HG02938 (cell line): ENCODE results near the gene NLRP10.

Experiments
- ATAC-seq: cut with Tn5 transposase; IDR thresholded peaks from one replicate; pipeline ENCODE4 v1.9.1; 2021; ENCODE audit warnings: mild to moderate bottlenecking, moderate library complexity; ENCODE audit not compliant: unreplicated experiment

The NLRP10 gene

GRCh38 chr11:7977232-7977917 lies 12.1 kb upstream of the NLRP10 start:
- ATAC-seq, result no peak

DNA sequence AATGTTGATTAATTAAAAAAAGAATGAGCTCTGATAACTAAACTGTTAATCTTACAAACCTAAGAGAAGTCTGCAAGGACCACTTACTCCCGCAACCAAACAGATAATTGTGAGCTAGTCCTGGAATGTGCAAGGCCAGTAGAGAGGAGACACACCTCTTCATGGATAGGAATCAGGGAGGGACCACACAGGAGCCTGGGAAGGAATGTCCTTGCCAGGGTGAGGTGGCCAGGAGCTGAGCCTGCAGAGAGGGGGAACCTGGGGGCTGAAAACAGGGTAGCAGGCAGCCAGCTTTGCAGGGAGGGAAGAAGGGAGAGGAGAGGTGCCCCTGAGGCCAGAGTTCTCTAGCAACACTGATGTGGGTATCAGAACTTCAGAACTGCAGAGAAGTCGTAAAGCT lies 9.4 kb upstream of the NLRP10 start:
- ATAC-seq, result no peak

- ATAC-seq, result no peak
These were observed 7.8 kb upstream of the NLRP10 start for GRCh38 chr11:7973011-7973410.

GRCh38 chr11:7971846-7972245 lies 6.6 kb upstream of the NLRP10 start:
- no peak for ATAC-seq

GRCh38 chr11:7969756-7970646 lies 4.8 kb upstream of the NLRP10 start:
- ATAC-seq, result no peak

- ATAC-seq, result no peak
These were observed 3.4 kb upstream of the NLRP10 start for GRCh38 chr11:7968686-7969085.

GRCh38 chr11:7967826-7968225 lies 2.6 kb upstream of the NLRP10 start:
- ATAC-seq, result no peak

DNA sequence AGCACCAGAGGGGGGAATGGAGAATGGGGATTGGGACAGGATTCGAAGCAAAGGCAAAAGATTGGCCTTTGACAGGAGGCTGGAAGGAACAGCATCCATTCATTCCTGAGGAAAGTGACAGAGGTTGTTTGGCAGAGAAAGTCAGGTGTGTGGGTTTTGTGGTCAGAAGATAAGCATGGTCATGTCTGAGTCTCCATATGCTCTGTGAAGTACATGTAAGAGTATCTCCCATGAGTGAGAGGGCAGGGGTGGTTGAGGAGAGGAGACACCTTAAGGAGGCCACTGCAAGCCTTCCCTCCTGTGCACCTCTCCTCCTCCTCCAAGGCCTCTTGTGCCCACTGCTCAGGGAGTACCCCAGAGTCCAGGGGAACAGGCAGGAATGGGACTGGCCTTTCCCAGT lies 1.9 kb upstream of the NLRP10 start:
- ATAC-seq, result no peak

- no peak for ATAC-seq
These were observed 374 bp downstream of the NLRP10 start for GRCh38 chr11:7964873-7965272.

GRCh38 chr11:7964261-7964660 lies 986 bp downstream of the NLRP10 start:
- no peak for ATAC-seq

DNA sequence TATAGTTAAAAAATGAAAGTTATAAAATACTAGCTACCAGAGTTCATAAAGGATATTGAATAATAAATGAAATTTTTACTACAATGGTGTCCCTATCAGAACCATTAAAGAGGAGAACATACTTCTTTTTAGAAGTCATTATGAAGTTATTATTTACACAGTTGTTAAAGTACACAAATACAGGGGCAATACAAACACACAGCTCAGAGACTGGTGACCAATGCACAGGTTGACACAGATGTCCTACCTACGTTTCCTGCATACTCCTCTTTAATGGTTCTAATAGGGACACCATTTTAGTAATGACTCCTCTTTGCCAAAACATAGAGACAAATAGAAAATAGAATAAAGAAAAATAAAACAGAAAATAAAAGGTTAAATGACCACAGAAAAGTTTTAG lies 10.1 kb downstream of the NLRP10 start:
- no peak for ATAC-seq

GRCh38 chr11:7949934-7950333 lies 15.3 kb downstream of the NLRP10 start:
- ATAC-seq, result no peak

DNA sequence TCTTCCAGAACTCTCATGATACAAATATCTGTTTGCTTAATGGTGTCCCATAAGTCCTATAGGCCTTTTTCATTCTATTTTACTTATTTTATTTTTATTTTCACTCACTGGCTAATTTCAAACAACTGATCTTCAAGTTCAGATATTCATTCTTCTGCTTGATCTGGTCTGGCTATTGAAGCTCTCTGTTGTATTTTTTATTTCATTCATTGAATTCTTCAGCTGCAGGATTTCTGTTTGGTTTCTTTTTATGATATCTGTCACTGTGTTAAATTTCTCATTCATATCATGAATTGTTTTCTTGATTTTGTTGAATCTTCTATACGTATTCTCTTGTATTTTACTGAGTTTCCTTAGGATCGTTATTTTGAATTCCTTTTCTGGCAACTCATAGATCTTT lies 21.1 kb downstream of the NLRP10 start:
- ATAC-seq, result no peak

DNA sequence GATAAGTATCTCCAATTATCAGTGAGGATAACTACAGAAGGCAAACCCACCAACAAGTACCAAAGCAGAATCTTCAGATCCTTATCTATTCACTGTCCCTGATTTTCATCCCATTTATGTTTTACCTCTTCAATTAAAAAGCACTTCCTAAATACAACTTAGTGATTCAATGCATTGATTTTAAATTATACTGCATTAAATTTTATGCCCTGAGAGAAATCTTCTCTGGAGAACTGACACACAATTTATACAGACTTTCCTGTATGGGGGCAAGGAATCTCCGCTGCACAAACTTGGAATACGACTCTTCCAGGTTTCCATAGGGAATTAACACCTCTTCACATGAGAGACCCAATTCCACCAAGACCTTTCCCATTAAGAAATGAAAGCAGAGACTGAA lies 23.6 kb downstream of the NLRP10 start, which contains the start of gene OR10A3:
Gene OR10A3 (minus strand): TSS at position 101 of the 400 bp plus-strand sequence. CDS start 2,188 bp downstream, outside the sequence.
- ATAC-seq, result no peak

GRCh38 chr11:7941146-7941545 lies 24.1 kb downstream of the NLRP10 start:
- no peak for ATAC-seq

DNA sequence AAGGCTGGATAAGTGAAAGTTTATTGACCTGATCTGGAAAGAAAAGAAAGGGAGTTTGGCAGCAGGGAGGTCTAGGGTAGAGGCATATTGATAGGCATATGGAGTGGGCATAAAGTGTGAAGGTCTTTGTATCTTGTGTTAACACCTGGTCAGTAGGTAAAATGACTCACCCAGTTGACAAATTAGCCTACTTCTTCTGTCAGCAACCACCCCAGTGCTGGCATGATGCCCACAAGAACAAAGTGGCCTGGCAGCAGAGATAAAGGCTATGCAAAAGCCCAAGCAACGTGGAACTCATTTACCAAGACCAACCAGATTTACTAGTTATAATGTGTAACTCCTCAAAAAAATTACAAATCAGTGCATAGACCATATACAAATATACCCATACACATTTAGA lies 28.6 kb downstream of the NLRP10 start:
- ATAC-seq, result no peak

DNA sequence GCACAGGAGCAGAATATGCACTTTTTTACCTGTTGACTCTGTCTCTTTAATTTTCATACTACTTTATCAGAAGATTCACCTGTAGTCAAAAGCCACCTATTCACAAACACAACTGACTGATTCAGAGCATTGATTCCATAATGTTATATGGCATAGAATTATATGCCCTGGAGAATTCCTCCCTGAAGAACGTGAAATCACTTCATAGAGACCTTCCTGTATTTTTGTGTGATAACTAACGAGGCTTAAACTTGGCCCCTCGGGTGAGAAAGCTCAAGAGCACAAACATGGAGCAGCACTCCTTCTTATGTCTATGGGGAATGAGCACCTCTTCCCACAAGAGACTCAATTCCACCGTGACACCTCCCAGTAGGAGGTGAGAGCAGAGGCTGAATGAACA lies 34.1 kb downstream of the NLRP10 start, which contains the start of gene OR10A6:
Gene OR10A6 (minus strand): TSS at position 101 of the 400 bp plus-strand sequence. CDS start 2,606 bp downstream, outside the sequence.
- no peak for ATAC-seq

GRCh38 chr11:7927635-7928034 lies 37.6 kb downstream of the NLRP10 start:
- ATAC-seq, result no peak

- ATAC-seq, result no peak
These were observed 40.7 kb downstream of the NLRP10 start for GRCh38 chr11:7924536-7924935.

GRCh38 chr11:7918141-7918540 lies 47.1 kb downstream of the NLRP10 start:
- no peak for ATAC-seq
